ENCODE data around the gene AAR2.

AAR2 gene

DNA sequence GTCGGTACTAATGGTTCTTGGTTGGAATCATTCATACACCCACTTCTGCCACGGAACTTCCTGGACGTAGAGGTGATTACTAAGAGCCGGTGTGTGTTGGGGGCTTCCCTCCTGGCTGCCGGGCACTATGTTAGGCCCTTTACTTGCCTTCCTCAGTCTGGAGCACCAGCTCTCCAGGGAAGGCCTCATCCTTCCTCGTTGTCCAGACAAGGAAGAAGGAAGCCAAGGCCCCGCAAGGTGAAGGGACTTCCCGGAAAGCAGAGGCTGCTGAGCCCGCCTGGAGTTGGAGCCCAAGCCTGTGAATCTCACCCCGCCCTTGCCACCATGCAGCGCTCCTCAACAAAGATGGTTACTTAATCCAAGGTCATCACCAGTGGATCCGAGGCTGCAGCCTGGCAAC is 26.2 kb downstream of the AAR2 start:
- DNase-seq (ENCODE audit: low read depth, low spot score), result no peak
- POLR2A ChIA-PET, result no interaction called here
- CTCF ChIA-PET, result interaction anchor here (0.8 kb wide), 1 partner anchor 11 kb away, joined by 3 read pairs; no protein-coding TSS in a partner anchor
- TF ChIP-seq, protein P1, sequence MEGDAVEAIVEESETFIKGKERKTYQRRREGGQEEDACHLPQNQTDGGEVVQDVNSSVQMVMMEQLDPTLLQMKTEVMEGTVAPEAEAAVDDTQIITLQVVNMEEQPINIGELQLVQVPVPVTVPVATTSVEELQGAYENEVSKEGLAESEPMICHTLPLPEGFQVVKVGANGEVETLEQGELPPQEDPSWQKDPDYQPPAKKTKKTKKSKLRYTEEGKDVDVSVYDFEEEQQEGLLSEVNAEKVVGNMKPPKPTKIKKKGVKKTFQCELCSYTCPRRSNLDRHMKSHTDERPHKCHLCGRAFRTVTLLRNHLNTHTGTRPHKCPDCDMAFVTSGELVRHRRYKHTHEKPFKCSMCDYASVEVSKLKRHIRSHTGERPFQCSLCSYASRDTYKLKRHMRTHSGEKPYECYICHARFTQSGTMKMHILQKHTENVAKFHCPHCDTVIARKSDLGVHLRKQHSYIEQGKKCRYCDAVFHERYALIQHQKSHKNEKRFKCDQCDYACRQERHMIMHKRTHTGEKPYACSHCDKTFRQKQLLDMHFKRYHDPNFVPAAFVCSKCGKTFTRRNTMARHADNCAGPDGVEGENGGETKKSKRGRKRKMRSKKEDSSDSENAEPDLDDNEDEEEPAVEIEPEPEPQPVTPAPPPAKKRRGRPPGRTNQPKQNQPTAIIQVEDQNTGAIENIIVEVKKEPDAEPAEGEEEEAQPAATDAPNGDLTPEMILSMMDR (IDR thresholded peaks at IDR 0.05; ENCODE audit: insufficient read depth, low read length, missing control alignments), result no peak
- H3K4me3 ChIP-seq (ENCODE audit: low read depth, low read length), result no peak overlapping the region

GRCh38 chr20:36264426-36265246 is 28.4 kb downstream of the AAR2 start:
- TF ChIP-seq, protein P1 (IDR thresholded peaks at IDR 0.05; ENCODE audit: insufficient read depth, low read length, missing control alignments), result no peak
- CTCF ChIA-PET, result interaction anchor here (0.9 to 1.2 kb wide), 3 partner anchors 9 to 175 kb away, joined by 3 to 6 read pairs (median 3); no protein-coding TSS in a partner anchor

GRCh38 chr20:36266189-36266588 is 29.9 kb downstream of the AAR2 start:
- ChIA-PET CTCF (interaction anchor here (1.2 kb wide), 1 partner anchor 18 kb away, joined by 3 read pairs; no protein-coding TSS in a partner anchor), POLR2A (no interaction called here)
- DNase-seq (ENCODE audit: low read depth, low spot score), result no peak
- TF ChIP-seq, protein P1 (IDR thresholded peaks at IDR 0.05; ENCODE audit: insufficient read depth, low read length, missing control alignments), result no peak
- no peak overlapping the region for H3K4me3 ChIP-seq (ENCODE audit: low read depth, low read length)

More at GRCh38 chr20:36264426-36265246, 28.4 kb downstream of the AAR2 start:
- no peak for DNase-seq (ENCODE audit: low read depth, low spot score)
- POLR2A ChIA-PET, result no interaction called here
- H3K4me3 ChIP-seq (ENCODE audit: low read depth, low read length), result no peak overlapping the region

DNA sequence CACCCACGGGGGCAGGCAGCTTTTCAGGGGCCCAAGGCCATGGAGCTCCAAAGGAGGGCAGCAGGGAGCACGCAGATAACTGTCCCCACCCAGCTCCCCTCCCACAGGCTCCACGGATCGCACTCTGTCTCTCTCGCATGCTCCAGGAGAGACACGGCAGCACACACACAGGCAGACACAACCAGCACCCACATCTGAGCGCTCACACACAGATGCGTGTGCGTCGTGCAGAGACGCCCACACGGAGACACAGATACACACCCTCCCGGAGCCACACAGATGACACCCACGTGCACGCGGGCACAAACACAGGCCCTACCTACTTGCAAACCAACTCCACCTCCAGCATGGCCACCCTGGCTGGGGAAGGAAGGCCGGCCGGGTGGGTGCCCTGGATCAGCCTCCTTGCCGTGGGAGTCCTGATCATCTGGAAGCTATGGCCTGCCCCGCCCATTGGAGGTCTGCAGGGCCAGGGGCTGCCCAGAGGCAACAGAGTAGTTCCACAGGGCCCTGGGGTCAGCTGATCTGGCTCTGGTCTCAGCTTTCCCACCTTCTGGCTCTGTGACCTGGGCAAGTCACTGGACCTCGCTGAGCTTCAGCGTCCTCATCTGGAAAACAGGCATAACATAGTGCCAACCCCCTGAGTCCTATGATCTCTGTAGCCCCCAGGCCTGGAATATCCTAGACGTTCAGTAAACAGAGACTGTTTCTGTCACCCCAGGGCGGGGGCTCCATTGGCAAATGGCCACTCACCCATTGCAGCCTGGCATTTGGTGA is 31.5 kb downstream of the AAR2 start:
- TF ChIP-seq, protein P1 (IDR thresholded peaks at IDR 0.05; ENCODE audit: insufficient read depth, low read length, missing control alignments), result no peak
- ChIA-PET POLR2A (no interaction called here), CTCF (interaction anchor here (1.4 to 1.6 kb wide), 2 partner anchors 13 to 171 kb away, joined by 4 to 6 read pairs; no protein-coding TSS in a partner anchor)
- no peak for DNase-seq (ENCODE audit: low read depth, low spot score)
- H3K4me3 ChIP-seq (ENCODE audit: low read depth, low read length), result no peak overlapping the region

GRCh38 chr20:36268440-36269342 is 32.4 kb downstream of the AAR2 start:
- POLR2A ChIA-PET, result no interaction called here
- TF ChIP-seq, protein P1 (IDR thresholded peaks at IDR 0.05; ENCODE audit: insufficient read depth, low read length, missing control alignments), result no peak
- CTCF ChIA-PET, result interaction anchor here (1.4 kb wide), 1 partner anchor 171 kb away, joined by 7 read pairs; no protein-coding TSS in a partner anchor
- DNase-seq (ENCODE audit: low read depth, low spot score), result no peak
- no peak overlapping the region for H3K4me3 ChIP-seq (ENCODE audit: low read depth, low read length)

Data from AG04449 (cell line).